ENCODE results near the gene PCNX2. TPM values are rescaled to one million over a fixed set of nuclear protein-coding genes. Genes with fewer than 3 reads are reported as not detected.

The PCNX2 gene
- total RNA-seq, 4 donors from 2014 or later, result 4.3 to 19.5 (median 9.0) TPM

DNA sequence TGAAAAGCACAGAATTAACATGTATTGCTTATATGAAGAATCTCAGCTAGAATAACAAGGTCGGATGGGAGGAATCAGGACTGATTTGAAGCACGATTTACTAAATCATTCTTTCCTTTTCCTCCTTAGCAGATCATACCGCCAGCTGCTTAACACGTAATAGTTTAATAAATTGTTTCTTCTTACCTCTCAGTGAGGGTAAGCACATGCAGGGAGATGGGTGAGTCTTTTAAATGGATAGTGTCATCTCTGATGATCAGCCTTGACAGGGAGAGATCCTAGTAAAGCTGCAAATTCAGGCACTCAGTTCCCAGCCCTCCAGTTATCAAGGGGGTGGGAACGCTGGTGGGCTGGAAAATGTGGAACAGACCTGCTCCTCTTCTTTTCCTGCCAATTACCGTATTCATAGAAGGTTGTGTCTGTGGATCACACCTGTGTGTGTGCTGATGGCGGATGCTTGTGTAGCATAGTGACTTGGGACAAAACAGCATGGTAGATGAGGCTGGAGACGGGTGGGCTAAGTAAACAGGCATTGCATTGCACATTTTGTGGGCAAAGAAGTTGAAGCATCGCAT is 314.5 kb downstream of the PCNX2 start:
- H3K4me3 ChIP-seq, result no peak overlapping the region
- no peak for DNase-seq
- peaks cover 0 to 16% (median 0%) of the 10 kb centered on the region in 3 donors for H3K4me1 ChIP-seq
- H3K36me3 ChIP-seq, result peaks cover 7 to 53% (median 8%) of the 10 kb centered on the region in 3 donors
- WGBS, 2 donors, result 72 to 78% methylated on average over 8 to 9 of the region's 9 CpGs
- intact Hi-C loops (cut with DNase I), result no loop called here
- H3K27me3 ChIP-seq, result no peaks in the 10 kb centered on the region
- no peak overlapping the region for H3K27ac ChIP-seq
- no peaks in the 10 kb centered on the region for H3K9me3 ChIP-seq
- TF ChIP-seq, protein P1, sequence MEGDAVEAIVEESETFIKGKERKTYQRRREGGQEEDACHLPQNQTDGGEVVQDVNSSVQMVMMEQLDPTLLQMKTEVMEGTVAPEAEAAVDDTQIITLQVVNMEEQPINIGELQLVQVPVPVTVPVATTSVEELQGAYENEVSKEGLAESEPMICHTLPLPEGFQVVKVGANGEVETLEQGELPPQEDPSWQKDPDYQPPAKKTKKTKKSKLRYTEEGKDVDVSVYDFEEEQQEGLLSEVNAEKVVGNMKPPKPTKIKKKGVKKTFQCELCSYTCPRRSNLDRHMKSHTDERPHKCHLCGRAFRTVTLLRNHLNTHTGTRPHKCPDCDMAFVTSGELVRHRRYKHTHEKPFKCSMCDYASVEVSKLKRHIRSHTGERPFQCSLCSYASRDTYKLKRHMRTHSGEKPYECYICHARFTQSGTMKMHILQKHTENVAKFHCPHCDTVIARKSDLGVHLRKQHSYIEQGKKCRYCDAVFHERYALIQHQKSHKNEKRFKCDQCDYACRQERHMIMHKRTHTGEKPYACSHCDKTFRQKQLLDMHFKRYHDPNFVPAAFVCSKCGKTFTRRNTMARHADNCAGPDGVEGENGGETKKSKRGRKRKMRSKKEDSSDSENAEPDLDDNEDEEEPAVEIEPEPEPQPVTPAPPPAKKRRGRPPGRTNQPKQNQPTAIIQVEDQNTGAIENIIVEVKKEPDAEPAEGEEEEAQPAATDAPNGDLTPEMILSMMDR (IDR thresholded peaks at IDR 0.05), result no peak
- no peak for TF ChIP-seq POLR2A (IDR thresholded peaks at IDR 0.05)

DNA sequence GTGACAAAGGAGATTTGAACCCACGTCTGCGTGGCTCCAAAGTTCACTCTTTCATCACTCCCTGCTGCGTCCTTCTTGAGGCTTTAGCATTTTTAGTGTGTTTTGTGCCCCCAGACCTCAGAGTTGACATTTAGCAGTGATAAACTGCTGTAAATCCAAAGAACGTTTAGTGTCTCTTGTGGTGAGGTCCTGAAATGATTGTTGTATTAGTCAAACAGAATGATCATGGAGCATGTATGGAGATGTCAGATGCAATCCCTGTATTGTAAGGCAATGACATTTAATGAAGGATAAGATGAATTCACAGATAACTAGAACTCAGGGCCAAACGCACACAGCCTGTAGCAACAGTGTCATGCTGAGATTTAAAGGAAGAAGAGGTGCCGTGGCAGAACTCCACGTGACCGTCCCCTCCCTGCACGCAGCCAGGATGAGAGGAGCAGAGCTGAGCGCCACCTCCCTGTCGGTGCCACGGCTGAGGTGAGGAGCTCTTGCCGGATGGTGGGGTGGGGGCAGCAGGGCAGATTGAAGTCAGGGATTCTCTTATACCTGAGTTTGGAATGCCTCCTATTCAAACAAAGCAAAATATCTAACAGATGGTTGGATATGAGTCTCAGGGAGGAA is 315.1 kb downstream of the PCNX2 start:
- Histone ChIP-seq H3K9me3 (no peaks in the 10 kb centered on the region), H3K36me3 (peaks cover 7 to 49% (median 8%) of the 10 kb centered on the region in 3 donors), H3K4me3 (no peak overlapping the region), H3K27me3 (no peaks in the 10 kb centered on the region), H3K27ac (no peak overlapping the region), H3K4me1 (peaks cover 0 to 18% (median 0%) of the 10 kb centered on the region in 3 donors)
- 73 to 86% methylated on average over 13 of the region's 13 CpGs for WGBS, 2 donors
- intact Hi-C loops (cut with DNase I), result no loop called here
- TF ChIP-seq, protein P1 (IDR thresholded peaks at IDR 0.05), result no peak
- no peak for TF ChIP-seq POLR2A (IDR thresholded peaks at IDR 0.05)
- no peak for DNase-seq

DNA sequence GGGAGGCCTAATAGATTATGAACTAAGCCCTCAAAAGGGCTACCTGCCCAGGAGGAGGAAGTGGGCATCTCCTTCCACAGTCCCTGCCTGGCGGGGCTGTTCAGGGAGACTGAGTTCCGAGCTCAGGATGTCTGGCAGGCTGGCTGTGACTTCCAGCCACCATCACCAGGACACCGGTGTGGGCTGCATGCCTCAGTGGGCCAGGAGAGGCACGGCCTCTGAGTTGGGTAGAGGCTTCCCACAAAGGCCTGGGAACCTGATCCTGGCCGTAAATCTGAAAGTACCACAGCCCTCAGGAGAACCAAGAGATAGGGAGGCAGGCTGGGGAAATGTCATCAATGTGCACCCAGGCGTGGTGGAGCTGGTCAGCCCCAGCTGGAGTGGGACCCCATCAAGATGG is 316.0 kb downstream of the PCNX2 start:
- Histone ChIP-seq H3K27me3 (no peaks in the 10 kb centered on the region), H3K9me3 (no peaks in the 10 kb centered on the region), H3K4me1 (peaks cover 0 to 22% (median 0%) of the 10 kb centered on the region in 3 donors), H3K27ac (no peak overlapping the region), H3K36me3 (peaks cover 7 to 51% (median 8%) of the 10 kb centered on the region in 3 donors), H3K4me3 (no peak overlapping the region)
- no peak for DNase-seq
- 100% methylated on average over 4 of the region's 6 CpGs; no CpG with 5 or more reads in 1 of the 2 donors for WGBS, 2 donors
- intact Hi-C loops (cut with DNase I), result no loop called here
- TF ChIP-seq, protein P1 (IDR thresholded peaks at IDR 0.05), result no peak
- no peak for TF ChIP-seq POLR2A (IDR thresholded peaks at IDR 0.05)

DNA sequence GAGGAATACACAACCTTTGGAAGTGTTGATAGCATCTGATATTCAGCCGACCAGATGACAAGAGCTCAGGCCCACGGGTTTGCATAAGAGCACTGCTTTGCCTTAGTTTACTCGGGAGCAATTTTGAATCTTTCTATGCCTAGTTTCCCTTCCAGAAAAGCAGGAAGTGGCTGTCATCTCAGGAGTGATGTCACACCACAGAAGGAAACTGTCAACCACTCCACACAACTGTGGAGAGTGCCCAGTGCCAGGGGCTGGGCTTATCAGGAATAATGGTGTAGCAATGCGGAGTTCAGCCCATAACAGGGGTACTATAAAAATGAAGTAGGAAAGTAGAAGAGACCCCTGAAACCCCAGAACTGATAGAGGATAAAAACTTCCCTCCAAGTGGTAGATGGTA is 316.7 kb downstream of the PCNX2 start:
- Histone ChIP-seq H3K27me3 (no peaks in the 10 kb centered on the region), H3K4me1 (peaks cover 0 to 22% (median 0%) of the 10 kb centered on the region in 3 donors), H3K4me3 (no peak overlapping the region), H3K36me3 (peaks cover 7 to 53% (median 8%) of the 10 kb centered on the region in 3 donors), H3K9me3 (peaks cover 0 to 6% (median 5%) of the 10 kb centered on the region in 3 donors), H3K27ac (no peak overlapping the region)
- no peak for DNase-seq
- TF ChIP-seq, protein P1 (IDR thresholded peaks at IDR 0.05), result no peak
- TF ChIP-seq POLR2A (IDR thresholded peaks at IDR 0.05), result no peak
- intact Hi-C loops (cut with DNase I), result no loop called here
- WGBS, 2 donors, result 53 to 77% methylated on average over 3 to 4 of the region's 4 CpGs

DNA sequence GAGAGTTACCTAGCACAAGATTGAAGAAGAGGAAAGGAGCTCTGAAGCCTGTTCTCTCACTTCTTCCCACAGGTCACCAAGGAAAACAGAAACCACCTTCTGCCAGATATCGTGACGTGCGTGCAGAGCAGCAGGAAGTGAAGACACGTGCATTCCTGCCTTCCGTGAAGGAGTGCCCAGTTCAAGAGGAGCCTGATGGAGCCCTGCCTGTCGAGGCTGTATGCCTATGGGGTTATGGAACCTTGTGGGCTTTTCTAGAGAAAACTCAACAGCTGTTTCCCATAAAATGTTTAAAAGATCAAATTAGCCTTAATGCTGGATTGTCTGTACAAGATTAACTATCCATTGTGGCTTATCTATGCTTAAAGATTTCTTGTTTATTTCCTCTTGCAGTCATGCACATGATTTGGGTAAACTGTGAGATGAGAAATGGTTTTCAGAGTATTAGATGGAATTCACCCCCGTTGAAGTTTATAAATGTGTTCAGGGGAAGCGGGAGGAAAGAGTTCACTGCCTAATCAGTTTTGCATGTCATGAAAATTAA is 317.4 kb downstream of the PCNX2 start:
- intact Hi-C loops (cut with DNase I), result no loop called here
- no peak for TF ChIP-seq POLR2A (IDR thresholded peaks at IDR 0.05)
- TF ChIP-seq, protein P1 (IDR thresholded peaks at IDR 0.05), result no peak
- Histone ChIP-seq H3K36me3 (peaks cover 7 to 54% (median 8%) of the 10 kb centered on the region in 3 donors), H3K9me3 (peaks cover 0 to 12% (median 6%) of the 10 kb centered on the region in 3 donors), H3K27me3 (no peaks in the 10 kb centered on the region), H3K4me1 (peaks cover 0 to 22% (median 0%) of the 10 kb centered on the region in 3 donors), H3K27ac (no peak overlapping the region), H3K4me3 (no peak overlapping the region)
- no peak for DNase-seq
- 49 to 64% methylated on average over 8 of the region's 8 CpGs for WGBS, 2 donors

Data from esophagus squamous epithelium (tissue), 5 donors.